Omental fat pad (tissue), 4 donors: ENCODE results near the gene PROP1. TPM values are rescaled to one million over a fixed set of nuclear protein-coding genes. Genes with fewer than 3 reads are reported as not detected.
"Not testable (repeated sequence)": the region's sequence is repeated elsewhere in the genome, so short reads cannot be mapped to it uniquely, and the experiment has no call there.

Experiments used
- ATAC-seq: fragments of 150-250 bp; one replicate; pipeline ENCODE4 v1.9.1; 2016; ENCODE audit warnings: mild to moderate bottlenecking, moderate library complexity; ENCODE audit not compliant: low FRiP score
- DNase-seq: peaks from one replicate; pipeline ENCODE4 v3.0.0-alpha.2; 2019; ENCODE audit warnings: low spot score
- total RNA-seq, 4 donors: library from RNA; depleted of rRNA; stranded (reverse); fragments of >200 nt; gene quantifications; one replicate each; pipeline ENCODE4 v1.1.0, GENCODE V29; 2016

PROP1 gene
- total RNA-seq, 4 donors from 2014 or later, result not detected

DNA sequence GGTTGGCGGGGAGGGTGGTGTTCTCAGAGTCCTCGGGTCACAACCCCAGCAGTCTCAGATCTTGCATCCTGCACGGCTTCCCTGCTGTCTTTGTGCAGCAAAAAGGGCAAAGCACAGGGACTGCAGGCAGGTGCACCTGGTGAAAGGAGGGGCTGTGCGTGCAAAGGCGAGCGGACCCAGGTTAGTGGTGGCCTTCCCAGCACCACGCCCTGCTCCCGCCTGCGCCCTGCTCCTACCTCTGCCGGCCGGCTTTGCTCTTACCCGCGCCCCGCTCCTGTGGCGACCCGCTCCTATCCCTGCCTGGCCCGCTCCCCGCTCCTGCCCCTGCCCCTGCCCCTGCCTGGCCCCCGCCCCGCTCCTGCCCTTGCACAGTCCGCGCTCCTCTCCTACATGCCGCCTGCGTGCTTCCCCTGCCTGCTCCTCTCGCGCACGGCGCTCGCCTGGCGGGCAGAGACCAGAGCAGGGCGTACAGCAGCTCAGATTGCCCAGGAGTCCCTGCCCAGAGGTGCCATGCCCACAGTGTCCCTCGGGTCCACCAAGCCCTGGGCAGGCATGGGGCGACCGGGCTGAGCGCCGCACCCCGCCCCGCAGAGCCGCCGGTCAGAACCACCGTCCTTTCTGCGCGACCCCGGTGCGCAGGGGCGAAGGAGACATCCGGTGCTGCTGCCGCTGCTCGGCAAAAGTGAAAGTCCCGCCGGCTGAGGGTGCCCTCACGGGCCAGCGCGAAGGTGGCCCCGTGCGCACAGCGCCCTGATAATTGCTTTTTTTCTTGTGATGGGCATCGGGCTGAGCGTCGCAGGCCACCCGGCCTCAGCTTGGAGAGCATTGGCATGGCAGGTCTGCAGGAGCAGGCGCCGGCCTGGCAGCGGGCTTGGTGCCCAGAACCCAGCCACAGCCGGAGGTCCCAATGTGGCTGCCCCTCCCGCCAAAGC, 52.0 kb downstream of the PROP1 start:
- not testable (repeated sequence) for DNase-seq, ATAC-seq

DNA sequence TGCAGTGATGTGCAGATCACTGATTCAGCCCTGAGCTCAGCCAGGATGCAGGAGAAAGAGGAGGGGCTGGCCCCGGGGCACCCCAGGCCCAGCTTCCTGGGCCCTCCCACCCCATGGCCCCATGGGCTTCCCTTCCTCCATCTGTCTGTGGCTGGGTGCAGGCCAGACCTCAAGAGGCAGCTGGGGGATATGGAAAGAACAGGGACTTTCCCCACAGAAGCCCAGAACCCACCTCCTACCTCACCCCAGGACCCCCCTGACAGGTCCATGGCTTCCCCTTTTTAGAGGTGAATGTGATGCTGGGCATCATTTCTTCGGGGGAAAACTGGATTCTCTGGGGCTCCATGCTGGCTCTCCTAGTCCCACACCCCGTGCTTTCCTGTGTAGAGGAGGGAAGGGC, 53.1 kb downstream of the PROP1 start:
- ATAC-seq, DNase-seq: not testable (repeated sequence)

Other genes starting within 250 kb of the PROP1 start
- gene FAM153A, start 213.3 kb downstream of the PROP1 start, total RNA-seq, result 10 to 100 TPM in 2 of 4 donors, 1 to 10 TPM in 2; 1.3 to 33.2 (median 7.9) TPM
- 1 to 10 TPM in 2 of 4 donors, under 1 TPM in 2; 0.84 to 3.5 (median 1.4) TPM for gene N4BP3, start 117.3 kb upstream of the PROP1 start, total RNA-seq
- 10 to 100 TPM; 22.9 to 37.5 (median 27.7) TPM for gene RMND5B, start 134.8 kb upstream of the PROP1 start, total RNA-seq
- 100 to 1,000 TPM; 173 to 241 (median 221) TPM for gene NHP2, start 157.6 kb upstream of the PROP1 start, total RNA-seq
- gene GMCL2, start 191.1 kb upstream of the PROP1 start, total RNA-seq, result not detected
- 100 to 1,000 TPM in 1 of 4 donors, 10 to 100 TPM in 3; 77.2 to 204 (median 88.6) TPM for gene HNRNPAB, start 208.3 kb upstream of the PROP1 start, total RNA-seq
- 100 to 1,000 TPM in 1 of 4 donors, 10 to 100 TPM in 3; 62.3 to 104 (median 82.0) TPM for gene PHYKPL, start 236.6 kb upstream of the PROP1 start, total RNA-seq